ENCODE results near the gene C10orf67.

DNA sequence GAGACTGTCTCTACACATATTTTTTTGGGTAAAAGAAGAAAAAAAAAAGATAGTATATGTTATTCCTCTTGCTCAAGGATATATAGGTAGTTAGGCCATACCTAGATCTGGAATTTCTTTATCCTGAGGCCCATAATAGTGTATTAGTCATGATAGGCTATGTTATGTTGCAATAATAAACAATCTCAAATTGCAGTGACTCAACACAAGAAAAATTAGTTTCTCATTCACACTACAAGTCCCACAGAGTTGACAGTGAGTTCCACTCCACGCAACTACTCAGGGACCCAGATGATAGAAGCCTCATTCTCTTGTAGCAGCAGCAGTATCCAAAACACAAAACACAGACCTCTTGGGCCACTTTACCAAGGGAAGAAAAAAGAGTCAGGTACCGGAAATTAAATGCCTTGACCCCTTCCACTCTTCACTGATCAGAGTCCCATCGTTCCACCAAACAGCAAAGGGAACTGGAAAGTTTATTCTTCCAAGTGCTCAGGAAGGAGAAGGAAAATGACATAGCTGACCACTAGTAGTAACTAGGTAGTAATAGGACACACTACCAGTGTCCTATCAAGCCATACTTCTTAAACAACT lies 7.4 kb upstream of the C10orf67 start:
- TF ChIP-seq, protein P1, sequence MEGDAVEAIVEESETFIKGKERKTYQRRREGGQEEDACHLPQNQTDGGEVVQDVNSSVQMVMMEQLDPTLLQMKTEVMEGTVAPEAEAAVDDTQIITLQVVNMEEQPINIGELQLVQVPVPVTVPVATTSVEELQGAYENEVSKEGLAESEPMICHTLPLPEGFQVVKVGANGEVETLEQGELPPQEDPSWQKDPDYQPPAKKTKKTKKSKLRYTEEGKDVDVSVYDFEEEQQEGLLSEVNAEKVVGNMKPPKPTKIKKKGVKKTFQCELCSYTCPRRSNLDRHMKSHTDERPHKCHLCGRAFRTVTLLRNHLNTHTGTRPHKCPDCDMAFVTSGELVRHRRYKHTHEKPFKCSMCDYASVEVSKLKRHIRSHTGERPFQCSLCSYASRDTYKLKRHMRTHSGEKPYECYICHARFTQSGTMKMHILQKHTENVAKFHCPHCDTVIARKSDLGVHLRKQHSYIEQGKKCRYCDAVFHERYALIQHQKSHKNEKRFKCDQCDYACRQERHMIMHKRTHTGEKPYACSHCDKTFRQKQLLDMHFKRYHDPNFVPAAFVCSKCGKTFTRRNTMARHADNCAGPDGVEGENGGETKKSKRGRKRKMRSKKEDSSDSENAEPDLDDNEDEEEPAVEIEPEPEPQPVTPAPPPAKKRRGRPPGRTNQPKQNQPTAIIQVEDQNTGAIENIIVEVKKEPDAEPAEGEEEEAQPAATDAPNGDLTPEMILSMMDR (IDR thresholded peaks at IDR 0.05; ENCODE audit: low read depth, low read length) = no peak
- TF ChIP-seq EZH2phosphoT487 (IDR thresholded peaks at IDR 0.05; ENCODE audit: low read depth) = no peak
